A673 (cell line): ENCODE results near the gene F8. TPM values are rescaled to one million over a fixed set of nuclear protein-coding genes. Genes with fewer than 3 reads are reported as not detected.

Source experiments
- BruUV-seq: library from RNA; stranded (reverse); fragments of 400-500 nt; replicated peaks from 2 replicates; lab custom pipeline; 2021; lab: Mats Ljungman, UMichigan
- CTCF ChIA-PET: fragments of 300-600 bp; sonication (Branson Sonifier 250); formaldehyde crosslinking; loops from one replicate; lab custom pipeline; 2022; ENCODE audit warnings: antibody characterized with exemption; lab: Charles Lee
- POLR2A ChIA-PET: fragments of 300-600 bp; sonication (Branson Sonifier 250); formaldehyde crosslinking; loops from one replicate; lab custom pipeline; 2022; ENCODE audit warnings: antibody characterized with exemption; ENCODE audit not compliant: low non-redundant PET; lab: Charles Lee
- DNase-seq: peaks from one replicate; pipeline ENCODE4 v3.0.0-alpha.2; 2015; ENCODE audit warnings: low spot score
- H3K27ac ChIP-seq: fragments of 200-600 bp; sonication (generic); 2 replicates; pipeline ENCODE4 v1.5.1; 2016; ENCODE audit warnings: mixed run types, low read depth, mild to moderate bottlenecking, mixed read lengths, antibody characterized with exemption, low read length; ENCODE audit not compliant: poor library complexity, severe bottlenecking
- H3K27me3 ChIP-seq: fragments of 200-600 bp; sonication (generic); replicated peaks from 2 replicates; pipeline ENCODE4 v1.6.1; 2017; ENCODE audit warnings: mixed run types, low read depth, mild to moderate bottlenecking, mixed read lengths, antibody characterized with exemption, low read length; ENCODE audit not compliant: insufficient read depth, poor library complexity
- H3K36me3 ChIP-seq: fragments of 200-600 bp; sonication (generic); 2 replicates; pipeline ENCODE4 v1.6.1; 2016; ENCODE audit warnings: mixed run types, mild to moderate bottlenecking, mixed read lengths, antibody characterized with exemption, low read length; ENCODE audit not compliant: insufficient read depth, poor library complexity, severe bottlenecking
- H3K4me1 ChIP-seq: fragments of 200-600 bp; sonication (generic); 2 replicates; pipeline ENCODE4 v1.6.1; 2017; ENCODE audit warnings: mixed run types, mild to moderate bottlenecking, mixed read lengths, antibody characterized with exemption, low read length; ENCODE audit not compliant: insufficient read depth, poor library complexity, severe bottlenecking
- H3K4me3 ChIP-seq: fragments of 200-600 bp; sonication (generic); 2 replicates; pipeline ENCODE4 v1.5.1; 2016; ENCODE audit warnings: low read depth, mixed run types, mild to moderate bottlenecking, mixed read lengths, low read length; ENCODE audit not compliant: poor library complexity, severe bottlenecking
- H3K9me3 ChIP-seq: fragments of 200-600 bp; sonication (generic); 2 replicates; pipeline ENCODE4 v1.6.1; 2016; ENCODE audit warnings: mixed run types, low read depth, mild to moderate bottlenecking, mixed read lengths, antibody characterized with exemption, low read length; ENCODE audit not compliant: poor library complexity, severe bottlenecking
- CTCF ChIP-seq: fragments of 300-800, 200-600 bp; sonication (generic); conservative IDR thresholded peaks from 2 replicates; pipeline ENCODE4 v1.5.1; 2017; ENCODE audit warnings: low read depth, mild to moderate bottlenecking, antibody characterized with exemption, low read length, moderate library complexity, mixed read lengths
- EZH2 ChIP-seq: fragments of 200-600 bp; sonication (generic); IDR thresholded peaks from 2 replicates; pipeline ENCODE4 v1.6.1; 2017; ENCODE audit warnings: borderline replicate concordance, low read depth, mild to moderate bottlenecking, mixed read lengths, antibody characterized with exemption, low read length; ENCODE audit not compliant: poor library complexity, severe bottlenecking
- intact Hi-C: fragments of 100-400 bp; cut with micrococcal nuclease; formaldehyde crosslinking; loops from one replicate; pipeline ENCODE4 v1.10.0; 2022; ENCODE audit not compliant: unreplicated experiment
- total RNA-seq: library from RNA; stranded (reverse); gene quantifications from 2 replicates; pipeline ENCODE4 v1.2.3, GENCODE V29; 2021

Gene F8
- total RNA-seq, 1 experiment from 2014 or later, result 1.1 TPM

GRCh38 chrX:155048977-155049619 is 26.6 kb upstream of the F8 start:
- POLR2A ChIA-PET, result no interaction called here
- H3K9me3 ChIP-seq, result no peaks in the 10 kb centered on the region
- BruUV-seq, result no TSS peak
- CTCF ChIA-PET, result interaction anchor here (1.0 kb wide), 2 partner anchors 12 to 131 kb away, joined by 3 to 4 read pairs; no protein-coding TSS in a partner anchor
- no peaks in the 10 kb centered on the region for H3K27me3 ChIP-seq
- no peaks in the 10 kb centered on the region for H3K36me3 ChIP-seq
- H3K4me1 ChIP-seq, result no peaks in the 10 kb centered on the region
- peak; percentile 79 for TF ChIP-seq CTCF
- TF ChIP-seq EZH2, result no peak
- H3K27ac ChIP-seq, result no peak overlapping the region
- DNase-seq, result peak; percentile 70
- H3K4me3 ChIP-seq, result no peak overlapping the region
- intact Hi-C loops, result no loop called here

GRCh38 chrX:155046811-155047528 is 24.4 kb upstream of the F8 start:
- no peaks in the 10 kb centered on the region for H3K36me3 ChIP-seq
- H3K4me3 ChIP-seq, result no peak overlapping the region
- no peaks in the 10 kb centered on the region for H3K9me3 ChIP-seq
- CTCF ChIA-PET, result no interaction called here
- no peak for TF ChIP-seq CTCF
- no peak for TF ChIP-seq EZH2
- POLR2A ChIA-PET, result no interaction called here
- H3K27ac ChIP-seq, result no peak overlapping the region
- intact Hi-C loops, result no loop called here
- H3K4me1 ChIP-seq, result no peaks in the 10 kb centered on the region
- no peaks in the 10 kb centered on the region for H3K27me3 ChIP-seq
- no TSS peak for BruUV-seq
- DNase-seq, result no peak

DNA sequence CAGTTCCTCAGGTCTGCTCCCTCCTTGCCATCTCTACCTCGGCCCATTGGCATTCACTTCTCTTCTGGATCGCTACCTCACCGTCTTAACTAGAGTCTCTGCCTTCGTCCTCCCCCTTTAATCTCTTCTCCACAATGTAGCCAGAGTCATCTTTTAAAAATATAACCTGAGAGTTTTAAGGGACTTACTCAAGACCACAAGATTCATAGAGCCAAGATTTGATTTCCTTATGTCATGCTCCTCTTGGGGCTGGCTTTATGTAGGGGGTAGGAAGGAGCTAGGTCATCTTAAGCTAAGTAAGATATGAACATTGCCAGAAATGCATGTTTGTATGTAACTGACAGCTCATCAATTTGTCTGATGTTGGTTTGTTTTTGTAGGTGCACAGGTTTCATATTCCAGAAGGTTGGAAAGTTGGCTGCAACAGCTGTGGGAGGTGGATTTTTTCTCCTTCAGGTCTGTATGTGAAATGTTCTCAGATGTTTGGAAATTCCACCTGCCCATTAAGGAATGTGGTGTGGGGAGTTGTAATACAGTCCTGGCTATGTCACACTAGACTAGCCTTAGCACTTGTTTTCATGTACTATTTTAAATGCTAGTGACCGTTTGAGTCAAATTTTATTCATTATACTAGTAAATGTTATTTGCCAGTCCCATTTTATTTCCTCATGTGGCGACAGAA is 23.7 kb upstream of the F8 start:
- no peak overlapping the region for H3K27ac ChIP-seq
- BruUV-seq, result no TSS peak
- H3K27me3 ChIP-seq, result no peaks in the 10 kb centered on the region
- H3K4me3 ChIP-seq, result no peak overlapping the region
- no peaks in the 10 kb centered on the region for H3K36me3 ChIP-seq
- TF ChIP-seq CTCF (no peak), EZH2 (no peak)
- no peaks in the 10 kb centered on the region for H3K9me3 ChIP-seq
- DNase-seq, result no peak
- no peaks in the 10 kb centered on the region for H3K4me1 ChIP-seq
- CTCF ChIA-PET, result no interaction called here
- intact Hi-C loops, result no loop called here
- POLR2A ChIA-PET, result no interaction called here
